Dermis blood vessel endothelial cell (primary cell): ENCODE data around the gene CAPN5. TPM values are rescaled to one million over a fixed set of nuclear protein-coding genes. Genes with fewer than 3 reads are reported as not detected.

Experiments
- DNase-seq: peaks from one replicate; pipeline ENCODE4 v3.0.0; 2010
- total RNA-seq: library from RNA; depleted of rRNA; stranded (reverse); fragments of >200 nt; gene quantifications from 2 replicates; pipeline ENCODE4 v1.2.3, GENCODE V29; 2014

Gene CAPN5
- total RNA-seq, 1 donor from 2014 or later, result 5.6 TPM

DNA sequence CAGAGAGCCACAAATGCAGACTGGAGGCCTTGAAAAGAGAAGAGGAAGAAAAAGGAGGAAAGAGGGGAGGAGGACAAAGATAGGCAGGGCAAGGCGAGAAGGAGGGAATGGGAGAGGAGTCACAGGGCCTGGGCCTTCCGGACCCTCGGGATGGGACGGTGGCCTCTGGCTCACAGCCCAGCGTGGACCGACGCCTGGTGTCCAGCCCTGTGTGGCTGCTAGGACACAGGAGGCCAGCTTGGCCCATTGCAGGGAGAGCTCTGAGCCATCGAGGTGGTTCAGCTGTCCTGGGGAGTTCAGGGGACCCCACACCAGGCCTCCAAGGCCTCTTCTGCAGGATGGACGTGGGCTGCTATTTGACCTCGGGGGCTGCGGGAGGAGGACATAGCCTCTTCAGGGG lies 70.7 kb downstream of the CAPN5 start:
- DNase-seq, result no peak

DNA sequence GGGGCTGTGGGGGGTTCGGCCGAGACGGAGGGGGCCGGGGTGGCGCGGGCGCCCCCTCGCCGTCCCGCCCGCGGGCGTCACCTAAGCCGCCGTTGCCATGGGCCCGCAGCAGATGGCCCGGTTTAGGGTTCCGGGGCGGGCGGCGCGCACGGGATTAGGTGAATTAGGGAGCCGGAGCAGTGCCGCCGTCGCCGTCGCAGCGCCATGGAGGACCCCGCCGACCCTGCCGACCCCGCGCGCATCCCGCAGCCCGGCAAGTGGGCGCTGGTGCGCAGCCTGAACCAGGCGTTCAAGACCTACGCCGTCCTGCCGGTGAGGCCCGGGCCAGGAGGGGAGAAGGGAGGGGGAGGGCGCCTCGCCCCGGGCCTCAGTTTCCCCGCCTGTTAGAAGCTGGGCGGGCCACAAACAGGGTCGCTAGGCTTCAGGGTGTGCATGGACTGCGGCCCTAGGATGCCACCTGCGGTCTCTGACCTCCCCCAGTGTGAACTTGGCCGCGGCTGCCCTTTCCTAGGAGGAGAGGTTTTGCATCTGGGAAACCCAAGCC lies 71.4 kb downstream of the CAPN5 start:
- no peak for DNase-seq

DNA sequence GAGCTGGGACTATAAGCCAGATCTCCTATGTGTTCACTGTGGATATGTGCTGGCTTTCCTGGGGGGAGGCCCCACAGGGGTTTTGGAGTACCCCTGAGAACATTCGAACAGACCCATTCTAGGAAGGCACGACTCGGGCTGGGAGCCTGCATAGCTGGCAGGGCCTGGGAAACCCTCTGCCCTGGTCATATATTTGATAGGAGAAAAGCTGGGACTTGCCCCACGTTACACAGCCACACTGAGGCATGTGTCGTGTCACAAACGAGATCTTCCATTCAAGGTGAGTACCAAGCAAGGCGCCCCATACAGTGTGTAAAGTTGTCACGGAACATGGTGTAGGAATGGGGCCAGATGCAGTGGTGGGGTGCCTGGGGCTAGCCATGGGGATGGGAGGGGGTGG lies 72.4 kb downstream of the CAPN5 start:
- no peak for DNase-seq

DNA sequence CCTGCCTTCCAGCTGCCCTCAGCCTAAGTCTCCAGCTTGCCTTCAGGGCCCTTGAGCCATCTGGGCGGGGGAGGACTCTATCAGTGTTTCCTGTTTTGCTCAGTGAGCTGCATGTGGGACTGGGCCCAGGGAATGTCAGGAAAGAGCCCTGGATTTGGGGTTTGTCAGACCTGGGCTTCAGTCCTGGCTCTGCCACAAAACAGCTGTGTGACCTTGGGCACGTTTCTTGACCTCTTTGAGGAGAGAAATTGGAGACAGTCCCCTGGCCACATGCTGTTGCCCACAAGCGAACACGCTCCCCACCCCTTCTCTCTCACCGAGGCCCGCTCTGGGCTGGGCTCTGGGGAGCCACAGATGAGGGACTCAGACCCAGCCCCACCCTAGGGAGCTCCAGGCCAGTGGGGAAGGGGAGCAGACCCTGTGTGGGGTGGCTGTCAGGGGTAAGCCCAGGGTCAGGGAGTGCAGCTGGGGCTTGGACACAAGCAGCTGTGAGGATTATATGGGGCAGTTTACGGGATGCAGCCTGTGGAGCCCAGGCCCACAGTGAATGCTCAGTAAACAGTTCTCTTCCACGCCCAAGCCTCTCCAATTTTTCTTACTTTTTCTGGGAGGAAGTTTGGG lies 73.6 kb downstream of the CAPN5 start:
- DNase-seq, result peak; percentile 78

DNA sequence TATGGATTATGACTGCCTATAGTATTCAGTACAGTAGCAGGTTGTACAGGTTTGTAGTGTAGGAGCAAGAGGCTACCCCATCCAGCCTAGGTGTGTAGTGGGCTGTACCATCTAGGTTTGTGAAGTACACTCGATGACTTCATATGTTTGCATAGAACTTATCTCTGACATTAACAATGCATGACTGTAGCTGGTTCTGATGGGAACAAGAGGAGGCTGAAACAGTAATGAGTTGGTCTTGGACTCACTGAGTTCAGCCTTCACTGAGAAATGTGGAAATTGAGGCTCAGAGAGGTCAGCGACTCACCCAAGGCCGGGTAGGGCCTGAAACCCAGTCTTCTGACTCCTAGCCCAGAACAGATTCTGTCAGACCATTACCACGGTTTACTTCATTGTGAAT lies 74.3 kb downstream of the CAPN5 start:
- peak; percentile 32 for DNase-seq

DNA sequence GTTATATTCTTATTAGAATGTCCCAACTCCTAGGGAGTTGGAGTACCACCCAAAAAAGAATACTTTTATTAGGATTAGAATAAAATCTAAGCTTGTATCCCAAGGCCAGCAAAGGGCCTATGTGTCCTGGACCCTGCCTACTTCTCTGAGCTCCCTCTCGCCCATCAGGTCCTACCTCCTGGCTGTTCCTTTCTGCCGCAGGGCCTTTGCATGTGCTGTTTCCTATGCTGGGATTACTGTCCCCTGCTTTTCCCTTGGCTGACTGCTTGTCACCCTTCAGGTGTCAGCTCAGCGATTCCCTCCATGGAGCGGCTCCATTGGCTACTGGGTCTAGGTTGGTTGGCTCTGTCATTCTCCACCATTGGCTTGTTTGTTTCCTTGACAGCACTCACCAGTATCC lies 74.7 kb downstream of the CAPN5 start:
- no peak for DNase-seq

DNA sequence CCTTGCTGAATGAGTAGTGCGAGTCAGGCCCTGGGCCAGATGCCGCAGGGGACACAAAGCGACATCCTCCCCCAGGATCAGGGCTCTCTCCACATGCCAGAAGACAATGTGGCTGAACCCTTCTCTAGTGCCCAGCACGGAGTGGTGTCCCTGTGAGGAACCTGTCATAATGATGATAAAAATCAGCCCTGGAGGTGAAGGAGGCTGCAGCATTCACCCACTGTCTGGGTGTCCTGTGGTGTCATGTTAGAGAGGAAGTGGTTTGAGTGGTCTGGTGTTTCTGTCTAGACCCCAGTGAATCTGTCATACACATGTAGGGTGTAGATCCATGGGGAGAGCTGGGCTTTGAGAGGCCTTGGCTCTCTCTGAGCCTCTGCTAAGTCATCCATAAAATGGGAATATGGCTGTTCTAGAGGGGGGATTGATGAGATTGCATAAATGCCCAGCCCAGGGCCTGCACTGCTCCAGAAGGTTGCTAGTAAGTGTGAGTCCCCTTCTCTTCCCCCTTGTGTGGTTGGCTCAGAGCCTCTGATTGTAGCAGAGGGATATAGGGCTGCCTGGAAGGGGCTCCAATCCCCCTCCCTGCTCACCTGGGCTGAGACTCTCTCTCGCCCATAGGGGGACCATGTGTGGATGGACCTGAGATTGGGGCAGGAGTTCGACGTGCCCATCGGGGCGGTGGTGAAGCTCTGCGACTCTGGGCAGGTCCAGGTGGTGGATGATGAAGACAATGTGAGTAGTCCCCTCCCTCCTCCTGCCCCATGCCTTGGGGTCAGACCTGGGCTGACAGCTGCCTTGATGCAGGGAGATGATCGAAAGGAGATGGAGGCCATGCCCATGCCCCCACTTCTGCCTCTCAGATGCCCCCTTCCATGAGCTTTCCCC lies 75.6 kb downstream of the CAPN5 start:
- no peak for DNase-seq

DNA sequence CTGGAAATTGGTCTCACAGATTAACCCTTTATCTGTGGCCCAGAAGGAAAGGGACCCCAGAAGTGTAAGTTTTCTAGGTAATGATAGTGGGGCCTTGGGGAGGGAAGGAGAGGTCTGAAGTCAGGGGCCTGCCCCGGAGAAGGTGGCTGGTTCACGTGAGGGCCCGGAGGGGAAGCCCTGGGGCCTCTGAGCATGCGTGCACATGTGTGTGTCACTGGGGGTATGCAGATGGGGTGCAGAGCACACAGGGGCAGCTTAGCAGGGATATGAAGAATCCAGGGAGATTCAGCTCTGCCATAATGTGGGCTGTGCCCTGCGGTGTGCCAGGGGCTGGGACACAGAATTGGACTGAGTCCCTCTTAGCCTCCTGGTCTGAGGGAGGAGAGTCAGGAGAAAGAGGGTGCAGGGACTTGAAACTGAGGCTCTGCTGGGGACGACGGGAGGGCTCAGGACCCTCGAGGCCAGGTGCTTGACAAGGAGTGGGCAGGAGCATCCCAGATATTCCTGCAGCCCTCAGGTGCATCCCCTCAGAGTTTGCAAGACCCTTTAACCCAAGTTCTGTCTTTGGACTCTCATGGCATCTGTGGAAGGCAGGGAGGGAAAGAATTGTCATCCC lies 76.7 kb downstream of the CAPN5 start:
- DNase-seq, result no peak

DNA sequence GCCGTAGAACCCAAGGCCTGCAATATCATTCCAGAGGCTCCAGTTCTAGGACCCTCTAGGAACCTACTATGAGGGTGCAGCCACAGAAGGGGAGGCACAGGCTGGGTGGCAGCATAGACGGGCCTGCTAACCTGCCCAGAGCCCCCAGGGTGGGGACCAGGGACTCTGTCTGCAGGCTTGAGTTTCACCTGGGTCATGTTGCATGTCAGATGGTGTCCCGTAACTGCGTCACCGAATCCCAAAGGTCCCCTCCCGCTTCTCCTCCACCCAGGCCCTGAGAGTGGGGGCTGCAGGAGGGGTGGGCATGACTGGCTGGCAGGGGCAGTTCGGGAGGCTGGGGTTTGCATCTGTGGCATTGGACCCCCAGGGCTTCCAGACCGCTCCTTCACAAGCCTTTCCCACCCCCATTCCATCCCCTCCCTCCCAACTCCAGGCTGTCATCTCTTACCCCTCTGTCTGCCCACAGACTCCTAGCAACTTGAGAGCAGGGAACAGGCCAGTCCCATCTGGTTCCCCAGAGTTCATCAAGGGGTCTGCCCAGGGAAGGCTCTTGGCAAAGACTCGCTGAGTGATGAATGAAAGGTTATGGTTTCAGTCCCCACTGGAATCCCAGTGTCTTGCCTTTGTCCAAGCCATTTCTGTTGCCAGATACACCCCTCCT lies 77.6 kb downstream of the CAPN5 start:
- no peak for DNase-seq

DNA sequence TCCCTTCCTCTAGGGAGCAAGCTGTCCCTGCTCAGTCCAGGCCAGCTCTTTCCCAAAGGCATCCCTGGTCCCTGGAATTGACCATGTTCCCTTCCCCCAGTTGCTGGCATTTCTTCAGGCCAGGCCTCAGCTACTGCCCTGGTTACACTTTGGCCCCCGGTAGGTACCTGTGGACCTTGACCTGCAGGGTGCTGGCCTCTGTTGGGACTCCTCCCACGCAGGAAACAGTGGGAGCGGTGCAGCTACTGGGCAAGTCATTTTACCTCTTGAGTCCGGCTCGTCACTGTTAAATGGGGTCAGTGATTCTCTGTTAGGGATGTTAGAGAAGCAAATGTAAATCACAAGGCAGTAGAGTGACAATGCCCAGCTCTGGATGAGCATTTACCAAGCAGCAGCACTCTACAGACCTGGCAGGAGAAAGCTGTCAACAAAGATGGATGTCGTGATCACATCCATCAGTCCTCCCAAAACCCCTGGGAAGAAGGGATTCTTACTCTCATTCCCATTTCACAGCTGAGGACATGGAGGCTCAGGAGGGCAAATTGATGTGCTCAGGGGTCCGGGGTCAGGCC lies 78.2 kb downstream of the CAPN5 start:
- DNase-seq, result no peak

DNA sequence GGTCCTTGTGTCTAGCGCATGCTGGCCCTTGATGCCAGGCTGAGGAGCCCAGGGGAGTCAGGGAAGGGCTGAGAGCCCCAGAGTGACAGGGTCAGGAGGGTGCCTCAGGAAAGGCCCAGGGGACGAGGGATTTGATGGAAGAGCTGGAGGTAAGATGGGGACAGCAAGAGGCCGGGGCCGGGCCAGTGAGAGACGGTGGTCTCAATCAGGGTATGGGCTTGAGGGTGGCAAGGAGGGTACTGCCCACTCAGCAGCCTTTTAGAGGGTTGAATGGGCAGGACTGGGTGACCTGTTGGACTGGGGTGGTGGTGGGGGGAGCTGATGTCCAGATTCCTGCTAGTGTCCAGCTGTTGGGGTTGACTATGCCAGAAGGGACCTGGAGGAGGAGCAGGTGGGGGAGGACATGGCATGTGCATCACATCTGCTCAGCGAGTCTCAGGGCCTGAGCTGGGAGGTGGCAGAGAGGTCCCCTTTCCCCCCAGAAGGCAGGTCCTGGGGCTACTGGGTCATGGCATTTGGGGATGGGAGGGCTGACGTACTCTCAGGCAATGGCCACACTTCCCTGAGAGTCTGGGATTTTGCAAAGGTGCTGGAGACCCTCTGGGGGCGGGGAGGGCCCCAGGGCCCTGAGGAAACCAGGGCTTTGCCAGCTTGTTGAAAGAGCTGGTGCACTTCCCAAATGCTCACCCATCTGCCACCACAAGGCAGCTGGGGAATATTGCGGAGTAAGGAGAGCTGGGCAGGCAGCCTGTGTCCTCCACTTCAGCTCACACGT lies 79.7 kb downstream of the CAPN5 start:
- no peak for DNase-seq

DNA sequence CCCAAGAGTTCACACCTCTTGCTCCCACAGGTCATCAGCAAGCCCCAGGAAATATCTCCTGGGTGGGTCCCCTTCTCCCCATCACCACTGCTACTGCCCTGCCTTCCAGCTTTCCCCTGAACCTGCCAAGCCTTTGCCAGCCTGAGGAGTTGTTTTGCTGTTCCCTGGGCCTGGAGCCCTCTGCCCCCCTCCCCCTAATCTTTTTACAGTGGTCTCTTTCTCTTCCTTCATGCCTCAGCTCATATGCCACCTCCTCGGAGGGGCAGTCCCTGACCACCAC lies 80.2 kb downstream of the CAPN5 start:
- DNase-seq, result no peak

DNA sequence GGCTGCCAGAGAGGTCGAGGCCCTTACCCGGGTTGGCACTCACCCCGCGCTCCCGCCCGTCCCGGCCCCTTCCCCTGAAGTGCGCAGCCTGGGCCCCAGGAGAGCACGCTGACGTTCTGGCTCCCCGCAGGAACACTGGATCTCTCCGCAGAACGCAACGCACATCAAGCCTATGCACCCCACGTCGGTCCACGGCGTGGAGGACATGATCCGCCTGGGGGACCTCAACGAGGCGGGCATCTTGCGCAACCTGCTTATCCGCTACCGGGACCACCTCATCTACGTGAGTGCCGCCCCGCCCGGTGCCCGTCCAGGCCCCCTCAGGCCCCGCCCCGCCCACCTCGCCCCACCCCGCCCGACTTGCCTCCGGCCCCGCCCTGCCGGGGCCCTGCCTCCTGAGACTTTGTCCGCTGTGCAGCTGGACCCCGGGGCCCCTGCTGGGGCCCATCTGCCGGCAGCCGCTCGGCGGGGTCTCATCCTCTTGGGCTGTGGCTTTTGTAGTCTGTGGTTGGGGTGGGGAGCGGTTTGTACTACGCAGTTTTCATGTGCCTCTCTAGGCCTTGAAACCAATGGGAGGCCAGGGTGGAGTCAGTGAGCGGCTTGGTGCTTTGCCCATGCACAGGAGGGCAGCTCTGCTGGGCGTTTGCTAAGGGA lies 81.0 kb downstream of the CAPN5 start:
- no peak for DNase-seq

DNA sequence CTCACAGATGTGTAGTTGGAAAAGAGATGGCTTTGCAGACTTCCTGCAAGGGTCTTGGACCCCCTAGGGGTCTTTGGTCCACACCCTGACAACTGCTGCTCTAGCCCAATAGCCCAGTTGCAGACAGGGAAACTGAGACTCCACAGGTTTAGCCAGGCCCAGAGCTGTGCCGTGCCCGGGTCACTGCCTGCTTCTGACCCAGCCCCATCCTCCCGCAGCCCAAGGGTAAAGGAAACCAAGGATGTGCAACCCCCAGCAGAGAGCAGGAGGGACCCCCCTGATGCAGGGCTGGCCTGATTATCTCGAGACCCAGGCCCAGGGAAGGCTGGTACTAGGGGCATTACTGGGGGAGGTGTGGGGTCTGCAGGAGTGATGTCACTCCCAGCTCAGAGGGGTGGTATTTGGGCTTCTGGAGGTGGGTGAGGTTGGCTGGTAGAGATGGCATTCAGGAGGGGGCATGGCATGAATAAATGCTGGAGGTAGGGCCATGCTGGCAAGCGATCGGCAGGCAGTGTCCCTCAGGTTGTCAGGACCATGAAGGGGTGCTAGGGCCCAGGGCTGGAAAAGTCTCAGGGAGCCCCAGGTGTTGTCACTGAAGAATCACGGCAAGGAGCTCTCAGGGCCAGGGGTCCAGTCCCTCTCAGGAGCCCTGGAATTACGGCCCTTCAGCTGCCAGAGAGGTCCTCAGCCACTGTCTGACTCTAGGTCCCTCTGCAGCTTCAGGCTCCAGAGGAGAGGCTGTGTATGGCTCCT lies 82.4 kb downstream of the CAPN5 start:
- no peak for DNase-seq

DNA sequence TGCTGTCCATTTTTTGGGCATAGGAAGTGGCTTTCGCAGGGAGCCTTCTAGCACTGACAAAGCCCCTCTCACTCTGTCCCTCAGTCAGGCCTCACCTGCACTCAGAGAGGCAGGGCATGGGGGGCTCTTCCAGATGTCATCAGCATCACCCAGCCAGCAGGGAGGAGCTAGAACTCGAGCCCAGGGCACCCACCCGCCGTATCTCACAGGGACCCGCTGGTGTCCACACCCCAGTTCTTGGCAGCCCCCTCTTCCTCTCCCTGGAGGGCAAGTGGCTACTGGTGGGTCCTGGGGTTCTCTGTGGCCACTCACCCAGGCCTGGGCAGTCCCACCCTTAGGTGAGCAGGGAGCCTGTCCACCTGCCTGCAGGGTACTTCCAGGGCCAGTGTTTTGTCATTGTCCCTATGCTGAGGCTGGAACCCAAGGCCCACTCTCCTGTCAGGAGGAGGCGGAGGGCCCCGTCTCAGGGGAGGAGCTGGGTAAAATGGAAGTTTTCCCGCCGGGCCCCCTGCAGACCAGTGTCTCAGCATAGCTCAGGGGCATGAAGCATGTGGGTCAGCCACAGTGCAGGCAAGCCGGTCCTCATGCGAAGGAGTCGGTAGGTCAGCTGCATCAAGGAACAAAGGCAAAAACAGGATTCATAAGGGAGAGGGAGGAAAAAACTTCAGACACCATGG lies 83.1 kb downstream of the CAPN5 start:
- DNase-seq, result no peak

DNA sequence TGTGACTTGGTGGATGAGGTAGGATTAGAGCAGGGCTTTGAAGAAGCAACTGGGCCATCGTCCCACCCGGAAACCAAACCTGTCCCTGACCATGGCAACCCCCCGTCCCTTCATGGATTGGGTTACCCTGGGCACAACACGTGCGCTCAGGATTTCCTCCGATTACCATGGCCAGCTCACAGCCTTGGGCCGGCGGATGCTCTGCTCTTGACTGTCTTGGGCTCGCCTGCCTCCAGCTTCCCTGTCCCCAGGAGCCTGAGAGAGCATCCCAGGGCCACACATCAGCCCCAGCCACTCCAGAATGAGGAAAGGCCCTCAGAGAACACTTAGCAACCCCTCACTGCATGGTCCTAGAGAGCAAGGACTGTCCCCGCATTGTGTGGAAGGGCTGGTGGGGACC lies 84.1 kb downstream of the CAPN5 start:
- DNase-seq, result no peak

DNA sequence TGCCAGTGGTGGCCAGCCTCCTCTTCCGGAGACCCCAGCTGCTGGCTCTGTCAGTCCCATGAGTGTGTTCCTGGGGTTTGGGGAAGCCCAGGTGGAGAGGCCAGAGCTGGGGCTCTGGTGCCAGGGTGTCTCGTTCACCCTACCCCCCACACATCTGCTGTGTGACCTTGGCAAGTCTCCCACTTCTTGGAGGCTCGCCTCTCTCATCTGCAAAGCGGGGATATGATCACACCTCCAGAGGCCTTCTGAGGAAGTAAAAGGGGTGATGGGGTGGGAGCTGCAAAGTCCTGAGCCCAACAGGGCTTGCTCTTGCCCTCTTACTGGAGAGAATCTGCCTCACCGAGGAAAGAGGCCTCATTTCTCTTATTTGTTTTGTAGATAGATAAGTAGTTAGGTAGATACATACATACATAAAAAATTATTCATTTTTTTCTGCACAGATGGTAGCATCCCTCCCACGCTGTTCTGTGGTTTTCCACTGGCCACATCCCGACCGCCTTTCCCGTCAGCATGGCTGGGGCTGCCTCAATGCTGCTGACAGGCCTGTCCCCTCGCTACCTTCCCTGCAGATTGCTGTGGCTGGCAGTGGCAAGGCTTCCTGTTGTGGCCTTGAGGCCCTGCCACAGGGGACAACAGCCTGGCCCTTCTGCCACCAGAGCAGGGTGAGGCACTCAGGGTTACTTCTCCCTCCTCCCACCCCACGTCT lies 85.2 kb downstream of the CAPN5 start:
- DNase-seq, result no peak

DNA sequence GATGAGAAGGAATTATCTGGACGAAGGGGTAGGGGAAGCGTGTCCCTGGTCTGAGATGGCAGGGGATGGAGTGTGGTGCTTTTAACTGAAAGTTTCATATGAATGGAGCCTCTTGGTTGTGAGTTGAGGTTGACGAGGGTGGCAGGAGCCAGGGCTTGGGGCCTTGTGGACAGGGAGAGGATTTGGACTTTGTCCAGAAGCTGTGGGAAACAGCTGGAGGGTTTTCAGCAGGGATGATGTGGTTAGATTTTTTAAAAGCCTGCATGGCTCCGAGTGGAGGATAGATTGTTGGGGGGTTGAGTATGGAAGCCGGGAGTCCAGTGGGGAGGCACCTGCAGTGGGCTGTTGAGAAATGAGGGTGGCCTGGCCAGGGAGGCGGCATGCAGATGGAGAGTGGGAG lies 86.1 kb downstream of the CAPN5 start:
- DNase-seq, result no peak
